B cell (primary cell): ENCODE measurements around the gene ALKAL2. TPM values are rescaled to one million over a fixed set of nuclear protein-coding genes. Genes with fewer than 3 reads are reported as not detected.

Source experiments
- ATAC-seq: fragments of 200-7000 bp; cut with Tn5 transposase; one replicate; pipeline ENCODE4 v1.10.0; 2021; ENCODE audit warnings: low read depth, mild to moderate bottlenecking, moderate number of reproducible peaks, moderate library complexity
- CTCF ChIA-PET: fragments of 350-600 bp; sonication (Branson Sonifier 250); formaldehyde crosslinking; loops from one replicate; lab custom pipeline; 2021; ENCODE audit warnings: antibody characterized with exemption, inconsistent platforms; lab: Charles Lee
- POLR2A ChIA-PET: fragments of 350-600 bp; sonication (Branson Sonifier 250); formaldehyde crosslinking; loops from one replicate; lab custom pipeline; 2021; ENCODE audit warnings: antibody characterized with exemption; lab: Charles Lee
- DNase-seq: peaks from one replicate; pipeline ENCODE4 v3.0.0; 2013
- H2AFZ ChIP-seq: 2 replicates; pipeline ENCODE4 v1.6.1; 2012; ENCODE audit warnings: mild to moderate bottlenecking, low read depth, low read length; ENCODE audit not compliant: insufficient read depth, poor library complexity, severe bottlenecking
- H3K27ac ChIP-seq, 2 donors: 1 replicate in 1 of 2; 2 replicates in 1 of 2; pipeline ENCODE4 v1.5.1; 2012 to 2013; ENCODE audit warnings: low read length in 2 of 2, mild to moderate bottlenecking in 2 of 2, moderate library complexity in 1 of 2
- H3K27me3 ChIP-seq, 4 experiments: fragments of 200-600 bp in 1 of 4; sonication (generic) in 1 of 4; replicated peaks in 1 of 4; 1 replicate in 2 of 4; 2 replicates in 2 of 4; pipeline versions ENCODE4 v1.6.1 to v1.7.0; 2013 to 2016; ENCODE audit warnings: low read length in 3 of 4, mild to moderate bottlenecking in 2 of 4, mixed read lengths in 1 of 4, moderate library complexity in 1 of 4; ENCODE audit not compliant: insufficient read depth in 4 of 4, control insufficient read depth in 3 of 4; ENCODE audit errors: control extremely low read depth in 1 of 4
- H3K36me3 ChIP-seq, 2 experiments: replicated peaks in 1 of 2; 1 replicate in 1 of 2; 2 replicates in 1 of 2; pipeline versions ENCODE4 v1.6.1 to v1.7.1; 2013; ENCODE audit warnings: low read length in 1 of 2; ENCODE audit not compliant: insufficient read depth in 2 of 2, control insufficient read depth in 1 of 2; ENCODE audit errors: control extremely low read depth in 1 of 2, extremely low read depth in 1 of 2
- H3K4me1 ChIP-seq, 2 donors: fragments of 200-600 bp in 1 of 2; sonication (generic) in 1 of 2; 1 replicate in 1 of 2; 2 replicates in 1 of 2; pipeline versions ENCODE4 v1.5.1 to v1.6.1; 2013 to 2017; ENCODE audit warnings: low read length in 2 of 2; ENCODE audit not compliant: control insufficient read depth in 2 of 2, insufficient read depth in 2 of 2
- H3K4me2 ChIP-seq: replicated peaks from 2 replicates; pipeline ENCODE3; 2012; ENCODE audit warnings: mild to moderate bottlenecking, low read depth, low read length; ENCODE audit not compliant: poor library complexity, severe bottlenecking
- H3K4me3 ChIP-seq, 5 experiments: fragments of 200-600 bp in 1 of 5; sonication (generic) in 1 of 5; 1 replicate in 3 of 5; 2 replicates in 2 of 5; pipeline versions ENCODE4 v1.5.1 to v1.7.0; 2011 to 2016; ENCODE audit warnings: low read length in 4 of 5, mild to moderate bottlenecking in 4 of 5, low read depth in 2 of 5, control low read depth in 1 of 5, moderate library complexity in 1 of 5; ENCODE audit not compliant: insufficient read depth in 1 of 5; ENCODE audit errors: control extremely low read depth in 1 of 5, extremely low read depth in 1 of 5
- H3K79me2 ChIP-seq: fragments of 200-600 bp; sonication (generic); one replicate; pipeline ENCODE4 v1.6.0; 2016; ENCODE audit warnings: low read length; ENCODE audit not compliant: control insufficient read depth, insufficient read depth
- H3K9ac ChIP-seq: fragments of 200-600 bp; sonication (generic); 2 replicates; pipeline ENCODE4 v1.6.1; 2017; ENCODE audit warnings: mild to moderate bottlenecking, low read length, moderate library complexity
- H3K9me3 ChIP-seq, 3 donors: one replicate each; pipeline versions ENCODE4 v1.6.1 to v1.7.1; 2013; ENCODE audit warnings: low read length in 2 of 3; ENCODE audit not compliant: control insufficient read depth in 2 of 3, insufficient read depth in 1 of 3; ENCODE audit errors: control extremely low read depth in 1 of 3
- H4K20me1 ChIP-seq: 2 replicates; pipeline ENCODE4 v1.6.0; 2012; ENCODE audit warnings: mild to moderate bottlenecking, low read length; ENCODE audit not compliant: insufficient read depth, control insufficient read depth, poor library complexity, severe bottlenecking
- H3K27ac Mint-ChIP-seq: one replicate; pipeline ENCODE4 v1.8.0; 2021; ENCODE audit warnings: mixed read lengths
- H3K27me3 Mint-ChIP-seq: one replicate; pipeline ENCODE4 v1.8.0; 2021; ENCODE audit warnings: mixed read lengths
- H3K4me1 Mint-ChIP-seq: one replicate; pipeline ENCODE4 v1.8.0; 2021; ENCODE audit warnings: mixed read lengths
- H3K4me3 Mint-ChIP-seq: one replicate; pipeline ENCODE4 v1.8.0; 2021; ENCODE audit warnings: mixed read lengths
- H3K9me3 Mint-ChIP-seq: one replicate; pipeline ENCODE4 v1.8.0; 2022; ENCODE audit warnings: mixed read lengths; ENCODE audit not compliant: insufficient read depth
- EZH2 ChIP-seq: IDR thresholded peaks from 2 replicates; pipeline ENCODE4 v1.6.1; 2012; ENCODE audit warnings: borderline replicate concordance, low read depth, mild to moderate bottlenecking, moderate library complexity, low read length; ENCODE audit not compliant: insufficient read depth, poor library complexity, severe bottlenecking
- WGBS: methylation state at CpG from one replicate; pipeline ENCODE4 v1.1.5; 2013; ENCODE audit warnings: missing lambda C conversion rate; ENCODE audit not compliant: insufficient coverage; 5-methylcytosine and 5-hydroxymethylcytosine counted together
- intact Hi-C: fragments of 100-400 bp; cut with micrococcal nuclease; formaldehyde crosslinking; loops from one replicate; pipeline ENCODE4 v1.10.0; 2022
- polyA plus RNA-seq: library from polyadenylated mRNA; depleted of rRNA; stranded (reverse); fragments of >200 nt; gene quantifications from 2 replicates; pipeline ENCODE4 v1.2.3, GENCODE V29; 2012
- total RNA-seq, 2 donors: library from RNA; stranded (reverse); fragments of 120-200 nt in 1 of 2; gene quantifications; 1 replicate in 1 of 2; 2 replicates in 1 of 2; pipeline versions ENCODE4 v1.2.3 to v1.2.4, GENCODE V29; 2013 to 2022
- TF ChIP-seq, protein P1 (sequence below): fragments of 200-600 bp; IDR thresholded peaks from one replicate; pipeline ENCODE4 v1.8.0; 2022; ENCODE audit warnings: antibody characterized with exemption, mild to moderate bottlenecking

ALKAL2 gene
- total and polyA plus RNA-seq, 2 donors (not counting 1 experiment from before 2014, with no cell fraction given) = 0.79 to 5.3 TPM

DNA sequence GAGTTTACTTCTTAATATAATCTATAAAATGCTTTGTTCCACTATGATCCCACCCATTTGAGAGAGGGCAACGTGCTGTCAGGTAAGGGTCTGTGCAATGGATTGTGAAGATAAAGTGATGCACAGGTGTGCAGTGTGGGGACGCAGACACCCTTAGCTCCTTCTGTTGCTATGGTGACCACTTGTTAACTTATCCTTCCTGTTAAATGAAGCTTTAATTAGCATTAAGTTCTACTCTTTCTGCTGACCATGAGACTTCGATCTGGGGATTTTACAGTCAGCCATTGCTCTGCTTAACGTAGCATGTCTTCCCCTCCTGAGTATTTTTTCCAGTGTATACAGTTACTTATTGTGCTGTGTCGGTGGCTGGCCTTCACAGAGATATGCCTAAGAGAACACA, 23.1 kb upstream of the ALKAL2 start:
- no peaks in the 10 kb centered on the region for H3K9me3 Mint-ChIP-seq
- H3K9ac ChIP-seq = no peak overlapping the region
- peaks cover 0 to 10% (median 0%) of the 10 kb centered on the region in 3 donors for H3K9me3 ChIP-seq
- H2AFZ ChIP-seq = no peak overlapping the region
- H3K27me3 Mint-ChIP-seq = peaks cover 2% of the 10 kb centered on the region
- no peaks in the 10 kb centered on the region for H3K4me1 ChIP-seq
- no peak for DNase-seq
- no peak overlapping the region for H3K27ac Mint-ChIP-seq
- H3K4me2 ChIP-seq = no peak overlapping the region
- no peaks in the 10 kb centered on the region for H4K20me1 ChIP-seq
- ChIA-PET POLR2A (no interaction called here), CTCF (no interaction called here)
- WGBS = 81% methylated on average over 2 of the region's 5 CpGs
- no peaks in the 10 kb centered on the region for H3K36me3 ChIP-seq
- no peak overlapping the region for H3K27ac ChIP-seq
- ATAC-seq = no peak
- intact Hi-C loops = no loop called here
- peaks cover 7% of the 10 kb centered on the region for H3K4me1 Mint-ChIP-seq
- peaks cover 0 to 3% (median 0%) of the 10 kb centered on the region in 4 experiments for H3K27me3 ChIP-seq
- H3K4me3 ChIP-seq = no peak overlapping the region
- no peaks in the 10 kb centered on the region for H3K79me2 ChIP-seq
- TF ChIP-seq, protein P1, sequence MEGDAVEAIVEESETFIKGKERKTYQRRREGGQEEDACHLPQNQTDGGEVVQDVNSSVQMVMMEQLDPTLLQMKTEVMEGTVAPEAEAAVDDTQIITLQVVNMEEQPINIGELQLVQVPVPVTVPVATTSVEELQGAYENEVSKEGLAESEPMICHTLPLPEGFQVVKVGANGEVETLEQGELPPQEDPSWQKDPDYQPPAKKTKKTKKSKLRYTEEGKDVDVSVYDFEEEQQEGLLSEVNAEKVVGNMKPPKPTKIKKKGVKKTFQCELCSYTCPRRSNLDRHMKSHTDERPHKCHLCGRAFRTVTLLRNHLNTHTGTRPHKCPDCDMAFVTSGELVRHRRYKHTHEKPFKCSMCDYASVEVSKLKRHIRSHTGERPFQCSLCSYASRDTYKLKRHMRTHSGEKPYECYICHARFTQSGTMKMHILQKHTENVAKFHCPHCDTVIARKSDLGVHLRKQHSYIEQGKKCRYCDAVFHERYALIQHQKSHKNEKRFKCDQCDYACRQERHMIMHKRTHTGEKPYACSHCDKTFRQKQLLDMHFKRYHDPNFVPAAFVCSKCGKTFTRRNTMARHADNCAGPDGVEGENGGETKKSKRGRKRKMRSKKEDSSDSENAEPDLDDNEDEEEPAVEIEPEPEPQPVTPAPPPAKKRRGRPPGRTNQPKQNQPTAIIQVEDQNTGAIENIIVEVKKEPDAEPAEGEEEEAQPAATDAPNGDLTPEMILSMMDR = no peak
- TF ChIP-seq EZH2 = no peak
- H3K4me3 Mint-ChIP-seq = no peak overlapping the region

DNA sequence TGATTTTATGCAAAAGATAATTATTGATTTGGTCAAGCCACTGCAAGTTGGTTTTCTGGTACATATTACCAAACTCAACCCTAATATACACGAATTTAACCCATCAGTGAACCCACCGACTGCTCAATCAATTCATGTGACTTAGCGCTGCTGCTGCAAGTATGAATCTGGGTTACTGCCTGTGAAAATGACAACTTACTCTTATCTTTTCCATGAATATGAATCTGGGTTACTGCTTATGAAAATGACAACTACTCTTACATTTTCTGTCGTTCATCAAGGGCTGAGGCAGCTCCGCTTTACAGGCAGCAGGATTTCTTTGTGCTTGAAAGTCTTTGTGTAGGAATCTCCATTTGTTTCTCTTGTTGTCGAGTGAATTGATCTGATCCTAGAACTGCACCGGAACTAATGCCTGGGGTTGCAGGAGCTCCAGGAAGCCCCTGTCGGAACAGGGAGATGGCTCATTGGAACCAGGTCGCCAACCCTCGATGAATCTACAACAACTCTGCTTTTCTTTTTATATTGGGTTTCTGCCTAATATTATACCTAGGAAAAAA, 22.1 kb upstream of the ALKAL2 start:
- H3K9me3 Mint-ChIP-seq = no peaks in the 10 kb centered on the region
- no peaks in the 10 kb centered on the region for H3K79me2 ChIP-seq
- DNase-seq (no peak), ATAC-seq (no peak)
- H3K27me3 ChIP-seq = no peaks in the 10 kb centered on the region
- no peak overlapping the region for H3K27ac ChIP-seq
- no peak overlapping the region for H3K4me2 ChIP-seq
- peaks cover 3% of the 10 kb centered on the region for H3K27me3 Mint-ChIP-seq
- H4K20me1 ChIP-seq = no peaks in the 10 kb centered on the region
- ChIA-PET CTCF (no interaction called here), POLR2A (no interaction called here)
- intact Hi-C loops = no loop called here
- peaks cover 0 to 8% (median 0%) of the 10 kb centered on the region in 3 donors for H3K9me3 ChIP-seq
- 94% methylated on average over 2 of the region's 10 CpGs for WGBS
- no peak overlapping the region for H3K9ac ChIP-seq
- H3K4me1 ChIP-seq = no peaks in the 10 kb centered on the region
- peaks cover 7% of the 10 kb centered on the region for H3K4me1 Mint-ChIP-seq
- TF ChIP-seq, protein P1 = no peak
- TF ChIP-seq EZH2 = no peak
- no peak overlapping the region for H3K4me3 Mint-ChIP-seq
- no peak overlapping the region for H2AFZ ChIP-seq
- H3K27ac Mint-ChIP-seq = no peak overlapping the region
- no peaks in the 10 kb centered on the region for H3K36me3 ChIP-seq
- H3K4me3 ChIP-seq = no peak overlapping the region
